EH (cell line): ENCODE results near the gene RET.

ENCODE experiments used
- DNase-seq: peaks from one replicate; pipeline ENCODE4 v3.0.0-alpha.2; 2015; ENCODE audit warnings: low read depth

The RET gene

GRCh38 chr10:43076876-43077420 is at the start of gene RET:
Gene RET (plus strand): TSS chr10:43077069. CDS start chr10:43077259, 190 bp downstream.
- peak; percentile 18 for DNase-seq

- no peak for DNase-seq
Observed at GRCh38 chr10:43027331-43027955, 49.4 kb upstream of the RET start.

GRCh38 chr10:43028143-43028542 is 48.7 kb upstream of the RET start:
- no peak for DNase-seq

GRCh38 chr10:43029043-43029442 is 47.8 kb upstream of the RET start:
- DNase-seq: no peak

GRCh38 chr10:43032613-43033012 is 44.3 kb upstream of the RET start:
- no peak for DNase-seq

GRCh38 chr10:43035800-43036199 is 41.1 kb upstream of the RET start:
- DNase-seq: no peak

GRCh38 chr10:43036481-43037428 is 40.1 kb upstream of the RET start:
- DNase-seq: no peak

GRCh38 chr10:43037440-43037839 is 39.4 kb upstream of the RET start:
- no peak for DNase-seq

GRCh38 chr10:43037942-43038782 is 38.7 kb upstream of the RET start:
- no peak for DNase-seq

GRCh38 chr10:43038783-43039623 is 37.9 kb upstream of the RET start:
- no peak for DNase-seq

GRCh38 chr10:43039624-43040481 is 37.0 kb upstream of the RET start:
- DNase-seq: no peak

GRCh38 chr10:43040482-43041256 is 36.2 kb upstream of the RET start:
- DNase-seq: no peak

- no peak for DNase-seq
Observed at GRCh38 chr10:43041422-43042342, 35.2 kb upstream of the RET start.

GRCh38 chr10:43042503-43043341 is 34.1 kb upstream of the RET start:
- no peak for DNase-seq

GRCh38 chr10:43043342-43043772 is 33.5 kb upstream of the RET start:
- no peak for DNase-seq

GRCh38 chr10:43043773-43044447 is 33.0 kb upstream of the RET start:
- DNase-seq: no peak

GRCh38 chr10:43044448-43044921 is 32.4 kb upstream of the RET start:
- DNase-seq: no peak
